ENCODE data around the gene ARSB. TPM values are rescaled to one million over a fixed set of nuclear protein-coding genes. Genes with fewer than 3 reads are reported as not detected.
"Not testable (repeated sequence)": the region's sequence is repeated elsewhere in the genome, so short reads cannot be mapped to it uniquely, and the experiment has no call there.

Gene ARSB
- total RNA-seq, 1 experiment from 2014 or later = 11.4 TPM

DNA sequence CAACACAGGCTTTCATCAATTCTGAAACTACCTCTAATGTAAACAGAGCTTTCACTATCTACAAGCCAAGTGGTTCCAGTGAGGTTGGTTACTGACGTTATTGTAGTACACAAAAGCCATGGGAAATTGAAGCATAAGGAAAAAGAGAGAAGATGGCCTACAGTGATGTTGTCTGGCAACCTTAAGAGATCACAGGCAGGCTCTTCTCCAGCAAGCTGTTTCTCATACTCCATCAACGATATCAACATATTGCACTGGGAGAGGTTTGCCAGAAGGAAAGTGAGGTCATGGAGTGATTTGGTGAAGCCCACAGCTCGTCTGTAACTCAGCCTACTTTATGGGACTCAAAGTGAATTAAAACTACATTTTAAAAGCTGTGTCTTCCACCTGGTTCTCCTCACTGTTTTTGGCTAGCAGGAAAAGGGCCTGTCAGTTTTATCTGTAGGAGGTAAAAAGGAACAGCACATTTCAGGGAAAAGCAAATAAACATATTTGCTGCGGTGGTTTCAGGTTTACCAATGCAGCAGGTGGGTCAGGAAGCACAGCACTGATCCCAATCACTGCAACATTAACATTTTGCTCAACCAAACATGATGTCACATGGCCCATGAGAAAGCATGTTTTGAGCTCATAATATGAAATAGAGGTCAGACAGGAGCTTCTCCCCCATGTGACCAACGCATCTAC lies 72.9 kb downstream of the ARSB start:
- no peaks in the 10 kb centered on the region for H3K9me3 ChIP-seq (ENCODE audit: control insufficient read depth, low read depth, low read length)
- no peak overlapping the region for H3K4ac ChIP-seq (ENCODE audit: low read depth, low read length)
- H3K27me3 ChIP-seq (ENCODE audit: insufficient read depth, low read length) = no peaks in the 10 kb centered on the region
- no peak overlapping the region for H2BK15ac ChIP-seq (ENCODE audit: low read depth, low read length)
- no peaks in the 10 kb centered on the region for H3K23me2 ChIP-seq (ENCODE audit: insufficient read length, low read depth, low read length, poor library complexity, severe bottlenecking)
- no peak overlapping the region for H3K27ac ChIP-seq (ENCODE audit: insufficient read length, low read depth, low read length)
- H3K79me1 ChIP-seq (ENCODE audit: insufficient read depth, low read depth, low read length, poor library complexity, severe bottlenecking) = no peaks in the 10 kb centered on the region
- H3K4me2 ChIP-seq (ENCODE audit: insufficient read depth, insufficient read length, low read length) = no peak overlapping the region
- H3K9ac ChIP-seq (ENCODE audit: extremely low read depth, insufficient read length, low read length) = no peak overlapping the region
- H4K20me1 ChIP-seq (ENCODE audit: control insufficient read depth, insufficient read depth, insufficient read length) = no peaks in the 10 kb centered on the region
- H2AFZ ChIP-seq (ENCODE audit: low read length) = no peak overlapping the region
- no peak overlapping the region for H3K56ac ChIP-seq (ENCODE audit: insufficient read length, low read depth, low read length)
- no peak for DNase-seq
- Mint-ChIP-seq H3K27ac (no peak overlapping the region), H3K4me3 (no peak overlapping the region), H3K9me3 (no peaks in the 10 kb centered on the region), H3K4me1 (peaks cover 18 to 25% of the 10 kb centered on the region in 2 experiments), H3K27me3 (ENCODE audit: low read depth) (no peaks in the 10 kb centered on the region), H3K36me3 (ENCODE audit: insufficient read depth in 1 of 3, low read depth in 3 of 3) (no peaks in the 10 kb centered on the region)
- H3K79me2 ChIP-seq (ENCODE audit: insufficient read depth, low read length) = no peaks in the 10 kb centered on the region
- H2BK20ac ChIP-seq (ENCODE audit: low read depth, low read length, poor library complexity, severe bottlenecking) = no peak overlapping the region
- no peak overlapping the region for H2BK12ac ChIP-seq (ENCODE audit: insufficient read length, low read depth, low read length)
- H2BK5ac ChIP-seq (ENCODE audit: insufficient read length, low read length) = no peak overlapping the region
- H3K23ac ChIP-seq (ENCODE audit: insufficient read length, low read depth, low read length) = no peak overlapping the region
- H3K14ac ChIP-seq (ENCODE audit: insufficient read depth, low read length) = no peak overlapping the region
- no peak overlapping the region for H2AK5ac ChIP-seq (ENCODE audit: insufficient read length, low read length)
- H3K18ac ChIP-seq (ENCODE audit: insufficient read length, low read depth, low read length) = no peak overlapping the region
- no CpG with 5 or more reads among the region's 5 CpGs for WGBS (ENCODE audit: extremely low coverage, insufficient read length, low lambda C conversion rate)
- H4K5ac ChIP-seq (ENCODE audit: insufficient read length, low read depth, low read length) = no peak overlapping the region
- H3T11ph ChIP-seq (ENCODE audit: low read length) = no peak overlapping the region
- TF ChIP-seq, protein P1, sequence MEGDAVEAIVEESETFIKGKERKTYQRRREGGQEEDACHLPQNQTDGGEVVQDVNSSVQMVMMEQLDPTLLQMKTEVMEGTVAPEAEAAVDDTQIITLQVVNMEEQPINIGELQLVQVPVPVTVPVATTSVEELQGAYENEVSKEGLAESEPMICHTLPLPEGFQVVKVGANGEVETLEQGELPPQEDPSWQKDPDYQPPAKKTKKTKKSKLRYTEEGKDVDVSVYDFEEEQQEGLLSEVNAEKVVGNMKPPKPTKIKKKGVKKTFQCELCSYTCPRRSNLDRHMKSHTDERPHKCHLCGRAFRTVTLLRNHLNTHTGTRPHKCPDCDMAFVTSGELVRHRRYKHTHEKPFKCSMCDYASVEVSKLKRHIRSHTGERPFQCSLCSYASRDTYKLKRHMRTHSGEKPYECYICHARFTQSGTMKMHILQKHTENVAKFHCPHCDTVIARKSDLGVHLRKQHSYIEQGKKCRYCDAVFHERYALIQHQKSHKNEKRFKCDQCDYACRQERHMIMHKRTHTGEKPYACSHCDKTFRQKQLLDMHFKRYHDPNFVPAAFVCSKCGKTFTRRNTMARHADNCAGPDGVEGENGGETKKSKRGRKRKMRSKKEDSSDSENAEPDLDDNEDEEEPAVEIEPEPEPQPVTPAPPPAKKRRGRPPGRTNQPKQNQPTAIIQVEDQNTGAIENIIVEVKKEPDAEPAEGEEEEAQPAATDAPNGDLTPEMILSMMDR (conservative IDR thresholded peaks at IDR 0.05) = no peak
- H4K91ac ChIP-seq (ENCODE audit: insufficient read length, low read depth, low read length) = no peak overlapping the region
- peaks cover 5% of the 10 kb centered on the region; the same call in 1 of the 2 replicates for H3K4me1 ChIP-seq (ENCODE audit: insufficient read depth, low read length)
- H2BK120ac ChIP-seq (ENCODE audit: low read depth, low read length, poor library complexity, severe bottlenecking) = no peak overlapping the region
- H4K8ac ChIP-seq (replicated peaks; ENCODE audit: insufficient read length, low read depth, low read length) = no peak overlapping the region

DNA sequence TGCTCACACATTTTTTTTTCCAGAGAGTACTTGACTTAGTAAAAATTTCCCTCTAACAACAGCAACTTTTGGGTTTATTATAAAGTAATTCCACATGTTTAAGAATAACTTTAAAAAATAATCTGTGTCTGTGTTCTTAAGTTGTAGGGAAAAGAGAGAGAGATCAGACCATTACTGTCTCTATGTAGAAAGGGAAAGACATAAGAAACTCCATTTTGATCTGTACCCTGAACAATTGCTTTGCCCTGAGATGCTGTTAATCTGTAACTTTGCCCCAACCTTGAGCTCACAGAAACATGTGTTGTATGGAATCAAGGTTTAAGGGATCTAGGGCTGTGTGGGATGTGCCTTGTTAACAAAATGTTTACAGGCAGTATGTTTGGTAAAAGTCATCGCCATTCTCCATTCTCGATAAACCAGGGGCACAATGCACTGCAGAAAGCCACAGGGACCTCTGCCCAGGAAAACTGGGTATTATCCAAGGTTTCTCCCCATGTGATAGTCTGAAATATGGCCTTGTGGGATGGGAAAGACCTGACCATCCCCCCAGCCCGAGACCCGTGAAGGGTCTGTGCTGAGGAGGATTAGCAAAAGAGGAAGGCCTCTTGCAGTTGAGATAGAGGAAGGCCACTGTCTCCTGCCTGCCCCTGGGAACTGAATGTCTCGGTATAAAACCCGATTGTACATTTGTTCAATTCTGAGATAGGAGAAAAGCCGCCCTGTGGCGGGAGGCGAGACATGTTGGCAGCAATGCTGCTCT lies 75.7 kb downstream of the ARSB start:
- not testable (repeated sequence) for H3K4me2 ChIP-seq (ENCODE audit: insufficient read depth, insufficient read length, low read length); H2AK5ac ChIP-seq (ENCODE audit: insufficient read length, low read length); H4K8ac ChIP-seq (replicated peaks; ENCODE audit: insufficient read length, low read depth, low read length); H2BK120ac ChIP-seq (ENCODE audit: low read depth, low read length, poor library complexity, severe bottlenecking); H3K36me3 Mint-ChIP-seq (ENCODE audit: insufficient read depth in 1 of 3, low read depth in 3 of 3); H3K9ac ChIP-seq (ENCODE audit: extremely low read depth, insufficient read length, low read length); H3K9me3 ChIP-seq (ENCODE audit: control insufficient read depth, low read depth, low read length); H2BK12ac ChIP-seq (ENCODE audit: insufficient read length, low read depth, low read length); H4K5ac ChIP-seq (ENCODE audit: insufficient read length, low read depth, low read length); H3K4me3 Mint-ChIP-seq; H2BK15ac ChIP-seq (ENCODE audit: low read depth, low read length); DNase-seq; H4K91ac ChIP-seq (ENCODE audit: insufficient read length, low read depth, low read length); H3K27me3 ChIP-seq (ENCODE audit: insufficient read depth, low read length); H3K27ac ChIP-seq (ENCODE audit: insufficient read length, low read depth, low read length); H3K18ac ChIP-seq (ENCODE audit: insufficient read length, low read depth, low read length); H3K4ac ChIP-seq (ENCODE audit: low read depth, low read length); H3K4me1 ChIP-seq (ENCODE audit: insufficient read depth, low read length); H3K79me2 ChIP-seq (ENCODE audit: insufficient read depth, low read length); H3K56ac ChIP-seq (ENCODE audit: insufficient read length, low read depth, low read length); H3K23ac ChIP-seq (ENCODE audit: insufficient read length, low read depth, low read length); H3K27ac Mint-ChIP-seq; H3K9me3 Mint-ChIP-seq; H3K27me3 Mint-ChIP-seq (ENCODE audit: low read depth); H3K14ac ChIP-seq (ENCODE audit: insufficient read depth, low read length); H4K20me1 ChIP-seq (ENCODE audit: control insufficient read depth, insufficient read depth, insufficient read length); H3T11ph ChIP-seq (ENCODE audit: low read length); H2BK5ac ChIP-seq (ENCODE audit: insufficient read length, low read length); H2BK20ac ChIP-seq (ENCODE audit: low read depth, low read length, poor library complexity, severe bottlenecking); H2AFZ ChIP-seq (ENCODE audit: low read length); H3K23me2 ChIP-seq (ENCODE audit: insufficient read length, low read depth, low read length, poor library complexity, severe bottlenecking); H3K79me1 ChIP-seq (ENCODE audit: insufficient read depth, low read depth, low read length, poor library complexity, severe bottlenecking)
- no CpG with 5 or more reads among the region's 9 CpGs for WGBS (ENCODE audit: extremely low coverage, insufficient read length, low lambda C conversion rate)
- peaks cover 24 to 26% of the 10 kb centered on the region in 2 experiments for H3K4me1 Mint-ChIP-seq

Data from H9 (cell line).